CD4-positive, CD25-positive, alpha-beta regulatory T cell (primary cell): ENCODE measurements around the gene CISH. TPM values are rescaled to one million over a fixed set of nuclear protein-coding genes. Genes with fewer than 3 reads are reported as not detected.

Experiments
- ATAC-seq, 2 donors: fragments of 150-1000 bp; cut with Tn5 transposase; one replicate each; pipeline ENCODE4 v1.10.0; 2021; ENCODE audit warnings: low read depth in 2 of 2, moderate number of reproducible peaks in 2 of 2, moderate library complexity in 1 of 2
- DNase-seq, 3 donors: peaks; one replicate each; pipeline versions ENCODE4 v3.0.0 to v3.0.0-alpha.2; 2012 to 2022; ENCODE audit warnings: mixed read lengths in 1 of 3
- H3K27ac ChIP-seq: one replicate; pipeline ENCODE4 v1.7.0; 2013; ENCODE audit warnings: mild to moderate bottlenecking, low read length; ENCODE audit not compliant: insufficient read depth, poor library complexity, severe bottlenecking
- H3K27me3 ChIP-seq: one replicate; pipeline ENCODE4 v1.7.0; 2013; ENCODE audit warnings: low read length; ENCODE audit not compliant: control insufficient read depth, insufficient read depth
- H3K36me3 ChIP-seq: one replicate; pipeline ENCODE4 v1.7.0; 2013; ENCODE audit warnings: mild to moderate bottlenecking, low read length, moderate library complexity; ENCODE audit not compliant: control insufficient read depth, insufficient read depth
- H3K4me1 ChIP-seq: 2 replicates; pipeline ENCODE4 v1.7.0; 2013; ENCODE audit warnings: mild to moderate bottlenecking, low read length; ENCODE audit not compliant: insufficient read depth, control insufficient read depth, poor library complexity, severe bottlenecking
- H3K4me3 ChIP-seq: one replicate; pipeline ENCODE4 v1.7.0; 2013; ENCODE audit warnings: low read depth, mild to moderate bottlenecking, low read length, moderate library complexity
- H3K9me3 ChIP-seq, 2 experiments: 1 replicate in 1 of 2; 2 replicates in 1 of 2; pipeline ENCODE4 v1.7.0; 2013; ENCODE audit warnings: low read length in 2 of 2, mild to moderate bottlenecking in 1 of 2, moderate library complexity in 1 of 2; ENCODE audit not compliant: control insufficient read depth in 2 of 2
- H3K27ac Mint-ChIP-seq, 3 donors: one replicate each; pipeline ENCODE4 v1.8.0; 2020 to 2022; ENCODE audit warnings: mild to moderate bottlenecking in 3 of 3, mixed read lengths in 3 of 3, moderate library complexity in 2 of 3
- H3K27me3 Mint-ChIP-seq: one replicate; pipeline ENCODE4 v1.8.0; 2022; ENCODE audit warnings: mild to moderate bottlenecking, mixed read lengths
- H3K36me3 Mint-ChIP-seq: one replicate; pipeline ENCODE4 v1.8.0; 2020; ENCODE audit warnings: mixed read lengths
- H3K4me1 Mint-ChIP-seq, 4 donors: one replicate each; pipeline ENCODE4 v1.8.0; 2020 to 2022; ENCODE audit warnings: mixed read lengths in 4 of 4, mild to moderate bottlenecking in 1 of 4
- H3K4me3 Mint-ChIP-seq, 4 donors: one replicate each; pipeline ENCODE4 v1.8.0; 2020 to 2022; ENCODE audit warnings: mild to moderate bottlenecking in 4 of 4, mixed read lengths in 4 of 4, moderate library complexity in 3 of 4
- H3K9me3 Mint-ChIP-seq, 7 donors: one replicate each; pipeline ENCODE4 v1.8.0; 2020 to 2022; ENCODE audit warnings: mixed read lengths in 7 of 7, mild to moderate bottlenecking in 3 of 7, moderate library complexity in 2 of 7
- polyA plus RNA-seq, 4 donors: library from polyadenylated mRNA; unstranded; fragments of 300-500 nt; fragmentation: Illumina TruSeq; gene quantifications; one replicate each; pipeline ENCODE4 v1.2.3, GENCODE V29; 2021
- total RNA-seq: library from RNA; stranded (reverse); gene quantifications from one replicate; pipeline ENCODE4 v1.2.3, GENCODE V29; 2022

CISH gene
- total and polyA plus RNA-seq, 5 donors from 2014 or later = 23.4 to 66.7 (median 57.0) TPM

- no peaks in the 10 kb centered on the region for H3K9me3 Mint-ChIP-seq
- no peak overlapping the region for H3K27ac ChIP-seq
- H3K4me3 ChIP-seq = no peak overlapping the region
- peaks cover 58% of the 10 kb centered on the region for H3K4me1 ChIP-seq
- no peaks in the 10 kb centered on the region for H3K27me3 Mint-ChIP-seq
- no peak for ATAC-seq
- H3K27me3 ChIP-seq = no peaks in the 10 kb centered on the region
- peaks cover 5% of the 10 kb centered on the region for H3K36me3 ChIP-seq
- no peak for DNase-seq
- H3K27ac Mint-ChIP-seq = peak overlapping the region in 1 of 3 donors; percentile 75
- peaks cover 33 to 84% (median 63%) of the 10 kb centered on the region in 4 donors for H3K4me1 Mint-ChIP-seq
- H3K9me3 ChIP-seq = no peaks in the 10 kb centered on the region
- H3K4me3 Mint-ChIP-seq = no peak overlapping the region
- H3K36me3 Mint-ChIP-seq = peaks cover 19% of the 10 kb centered on the region
Measured at GRCh38 chr3:50635066-50635465, 23.5 kb upstream of the CISH start.

GRCh38 chr3:50633230-50633790 is 21.7 kb upstream of the CISH start:
- H3K4me3 ChIP-seq = no peak overlapping the region
- Mint-ChIP-seq H3K4me3 (peak overlapping the region in 2 of 4 donors; percentile 47 to 64), H3K36me3 (peaks cover 11% of the 10 kb centered on the region), H3K9me3 (no peaks in the 10 kb centered on the region), H3K27ac (peak overlapping the region in 2 of 3 donors; percentile 74 to 89), H3K4me1 (peaks cover 33 to 91% (median 72%) of the 10 kb centered on the region in 4 donors), H3K27me3 (no peaks in the 10 kb centered on the region)
- H3K27me3 ChIP-seq = no peaks in the 10 kb centered on the region
- ATAC-seq (peak in 1 of 2 donors; percentile 17), DNase-seq (no peak)
- no peak overlapping the region for H3K27ac ChIP-seq
- H3K36me3 ChIP-seq = peaks cover 2% of the 10 kb centered on the region
- peaks cover 76% of the 10 kb centered on the region for H3K4me1 ChIP-seq
- H3K9me3 ChIP-seq = no peaks in the 10 kb centered on the region

- H3K4me1 Mint-ChIP-seq = peaks cover 33 to 92% (median 71%) of the 10 kb centered on the region in 4 donors
- no peaks in the 10 kb centered on the region for H3K9me3 Mint-ChIP-seq
- no peak for DNase-seq
- peak; percentile 25 to 46 for ATAC-seq
- Histone ChIP-seq H3K9me3 (no peaks in the 10 kb centered on the region), H3K27ac (no peak overlapping the region), H3K36me3 (peaks cover 2% of the 10 kb centered on the region), H3K4me1 (peaks cover 76% of the 10 kb centered on the region), H3K4me3 (peak overlapping the region; percentile 7), H3K27me3 (no peaks in the 10 kb centered on the region)
- no peaks in the 10 kb centered on the region for H3K27me3 Mint-ChIP-seq
- peaks cover 17% of the 10 kb centered on the region for H3K36me3 Mint-ChIP-seq
- peak overlapping the region; percentile 81 to 92 (median 89) for H3K27ac Mint-ChIP-seq
- peak overlapping the region; percentile 35 to 73 (median 61) for H3K4me3 Mint-ChIP-seq
Measured at GRCh38 chr3:50632450-50632849, 20.9 kb upstream of the CISH start.

- DNase-seq = no peak
- no peaks in the 10 kb centered on the region for H3K27me3 ChIP-seq
- ATAC-seq = no peak
- Mint-ChIP-seq H3K4me3 (no peak overlapping the region), H3K27me3 (no peaks in the 10 kb centered on the region), H3K9me3 (no peaks in the 10 kb centered on the region), H3K36me3 (peaks cover 17% of the 10 kb centered on the region), H3K27ac (peak overlapping the region; percentile 66 to 92 (median 81)), H3K4me1 (peaks cover 26 to 92% (median 69%) of the 10 kb centered on the region in 4 donors)
- H3K4me1 ChIP-seq = peaks cover 79% of the 10 kb centered on the region
- H3K4me3 ChIP-seq = no peak overlapping the region
- no peaks in the 10 kb centered on the region for H3K9me3 ChIP-seq
- H3K27ac ChIP-seq = no peak overlapping the region
- peaks cover 2% of the 10 kb centered on the region for H3K36me3 ChIP-seq
Measured at GRCh38 chr3:50630877-50631276, 19.3 kb upstream of the CISH start.

GRCh38 chr3:50630394-50630793 is 18.8 kb upstream of the CISH start:
- Histone ChIP-seq H3K27ac (peak overlapping the region; percentile 34), H3K4me3 (no peak overlapping the region), H3K27me3 (no peaks in the 10 kb centered on the region), H3K36me3 (peaks cover 2% of the 10 kb centered on the region), H3K9me3 (no peaks in the 10 kb centered on the region), H3K4me1 (peaks cover 81% of the 10 kb centered on the region)
- ATAC-seq (no peak), DNase-seq (no peak)
- H3K36me3 Mint-ChIP-seq = peaks cover 17% of the 10 kb centered on the region
- H3K27me3 Mint-ChIP-seq = no peaks in the 10 kb centered on the region
- peak overlapping the region in 2 of 4 donors; percentile 19 to 31 for H3K4me3 Mint-ChIP-seq
- H3K4me1 Mint-ChIP-seq = peaks cover 26 to 92% (median 69%) of the 10 kb centered on the region in 4 donors
- H3K27ac Mint-ChIP-seq = peak overlapping the region in 2 of 3 donors; percentile 81 to 92
- no peaks in the 10 kb centered on the region for H3K9me3 Mint-ChIP-seq

- no peaks in the 10 kb centered on the region for H3K9me3 ChIP-seq
- no peak for ATAC-seq
- H3K4me1 ChIP-seq = peaks cover 93% of the 10 kb centered on the region
- H3K4me3 ChIP-seq = no peak overlapping the region
- no peaks in the 10 kb centered on the region for H3K27me3 ChIP-seq
- DNase-seq = no peak
- H3K27ac Mint-ChIP-seq = peak overlapping the region in 2 of 3 donors; percentile 54 to 83
- peaks cover 2% of the 10 kb centered on the region for H3K36me3 ChIP-seq
- H3K36me3 Mint-ChIP-seq = peaks cover 19% of the 10 kb centered on the region
- H3K4me1 Mint-ChIP-seq = peaks cover 30 to 97% (median 78%) of the 10 kb centered on the region in 4 donors
- H3K4me3 Mint-ChIP-seq = no peak overlapping the region
- no peak overlapping the region for H3K27ac ChIP-seq
- H3K9me3 Mint-ChIP-seq = no peaks in the 10 kb centered on the region
- H3K27me3 Mint-ChIP-seq = no peaks in the 10 kb centered on the region
Measured at GRCh38 chr3:50628601-50629000, 17.0 kb upstream of the CISH start.

- ATAC-seq = peak in 1 of 2 donors; percentile 43
Measured at GRCh38 chr3:50627407-50628051, 16.0 kb upstream of the CISH start.

More at GRCh38 chr3:50627407-50628051, 16.0 kb upstream of the CISH start:
- Mint-ChIP-seq H3K36me3 (peaks cover 18% of the 10 kb centered on the region), H3K27me3 (no peaks in the 10 kb centered on the region), H3K27ac (peak overlapping the region; percentile 35 to 83 (median 81)), H3K9me3 (no peaks in the 10 kb centered on the region), H3K4me3 (peak overlapping the region in 3 of 4 donors; percentile 19 to 86 (median 24)), H3K4me1 (peaks cover 21 to 97% (median 77%) of the 10 kb centered on the region in 4 donors)
- no peak overlapping the region for H3K27ac ChIP-seq
- no peak overlapping the region for H3K4me3 ChIP-seq
- no peak for DNase-seq
- H3K4me1 ChIP-seq = peaks cover 96% of the 10 kb centered on the region
- no peaks in the 10 kb centered on the region for H3K9me3 ChIP-seq
- peaks cover 6% of the 10 kb centered on the region for H3K36me3 ChIP-seq
- H3K27me3 ChIP-seq = no peaks in the 10 kb centered on the region
